GM19099 (cell line): ENCODE data around the gene TMEM270.

Experiments
- POLR2A ChIP-seq: IDR thresholded peaks from 3 replicates; pipeline ENCODE4 v1.6.1; 2011; ENCODE audit warnings: low read depth; ENCODE audit not compliant: insufficient read length; ENCODE audit errors: extremely low read depth

The TMEM270 gene

GRCh38 chr7:73887762-73888161, 26.8 kb downstream of the TMEM270 start:
- no peak for TF ChIP-seq POLR2A

GRCh38 chr7:73888959-73889358, 28.0 kb downstream of the TMEM270 start:
- TF ChIP-seq POLR2A, result no peak

- TF ChIP-seq POLR2A, result no peak
Observed at GRCh38 chr7:73890555-73891147, 29.7 kb downstream of the TMEM270 start.

GRCh38 chr7:73891178-73891885, 30.4 kb downstream of the TMEM270 start:
- TF ChIP-seq POLR2A, result no peak

GRCh38 chr7:73892003-73892999, 31.3 kb downstream of the TMEM270 start:
- TF ChIP-seq POLR2A, result no peak

GRCh38 chr7:73893342-73894101, 32.6 kb downstream of the TMEM270 start:
- no peak for TF ChIP-seq POLR2A

GRCh38 chr7:73894166-73894565, 33.2 kb downstream of the TMEM270 start:
- no peak for TF ChIP-seq POLR2A

GRCh38 chr7:73894733-73895551, 34.0 kb downstream of the TMEM270 start:
- no peak for TF ChIP-seq POLR2A

GRCh38 chr7:73895626-73896025, 34.7 kb downstream of the TMEM270 start:
- no peak for TF ChIP-seq POLR2A

- no peak for TF ChIP-seq POLR2A
Observed at GRCh38 chr7:73896454-73896853, 35.5 kb downstream of the TMEM270 start.

GRCh38 chr7:73899731-73900142, 38.8 kb downstream of the TMEM270 start:
- TF ChIP-seq POLR2A, result no peak

- no peak for TF ChIP-seq POLR2A
Observed at GRCh38 chr7:73900286-73900685, 39.3 kb downstream of the TMEM270 start.

GRCh38 chr7:73901231-73901822, 40.4 kb downstream of the TMEM270 start:
- TF ChIP-seq POLR2A, result no peak
